HEK293T (cell line): ENCODE measurements around the gene EPSTI1.

Experiments
- BHLHE40 ChIP-seq: fragments of 450-650 bp; IDR thresholded peaks from 2 replicates; pipeline ENCODE4 v1.6.1; 2016; ENCODE audit warnings: mild to moderate bottlenecking, moderate library complexity, borderline replicate concordance
- FOXM1 ChIP-seq: fragments of 450-650 bp; IDR thresholded peaks from 2 replicates; pipeline ENCODE4 v1.6.1; 2017; ENCODE audit warnings: mild to moderate bottlenecking, borderline replicate concordance

DNA sequence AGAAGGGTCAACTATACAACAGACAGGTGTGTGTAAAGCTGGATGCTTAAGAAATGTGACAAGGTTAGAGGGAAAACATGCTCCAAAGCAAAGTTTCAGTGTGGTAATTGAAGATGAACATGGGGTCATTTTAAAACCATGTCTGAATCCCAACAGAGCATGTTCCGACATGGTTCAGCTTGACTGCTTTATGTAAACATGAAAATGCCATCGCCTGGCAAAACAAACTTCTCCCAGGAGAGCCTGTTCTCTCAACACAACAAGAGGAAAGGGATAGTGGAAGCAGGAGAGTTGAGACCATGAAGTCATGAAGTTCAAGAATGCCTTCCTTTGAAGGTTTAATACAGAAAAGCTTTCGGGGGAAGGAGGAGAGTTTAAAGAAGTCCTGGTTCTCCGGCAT lies 85.8 kb downstream of the EPSTI1 start:
- no peak for TF ChIP-seq FOXM1
- TF ChIP-seq BHLHE40: no peak
